Gastrocnemius medialis (tissue), 4 donors: ENCODE results near the gene CD2BP2. TPM values are rescaled to one million over a fixed set of nuclear protein-coding genes. Genes with fewer than 3 reads are reported as not detected.

Experiments
- ATAC-seq, 2 donors: fragments of 150-250 bp; one replicate each; pipeline ENCODE4 v1.9.1; 2016
- DNase-seq, 2 donors: peaks; one replicate each; pipeline ENCODE4 v3.0.0-alpha.2; 2019
- H3K27ac ChIP-seq, 4 donors: fragments of 200-600 bp; sonication (generic); 1 replicate in 1 of 4; 2 replicates in 3 of 4; pipeline ENCODE4 v1.5.1; 2016 to 2018; ENCODE audit warnings: mild to moderate bottlenecking in 2 of 4, moderate library complexity in 1 of 4
- H3K27me3 ChIP-seq, 3 donors: fragments of 200-600 bp; sonication (generic) in 2 of 3; 1 replicate in 1 of 3; 2 replicates in 2 of 3; pipeline versions ENCODE4 v1.5.1 to v1.6.0; 2016 to 2019; ENCODE audit warnings: mild to moderate bottlenecking in 1 of 3, moderate library complexity in 1 of 3
- H3K36me3 ChIP-seq, 2 donors: fragments of 200-600 bp; sonication (generic) in 1 of 2; one replicate each; pipeline ENCODE4 v1.5.1; 2017 to 2018
- H3K4me1 ChIP-seq, 2 donors: fragments of 200-600 bp; sonication (generic) in 1 of 2; one replicate each; pipeline ENCODE4 v1.5.1; 2016 to 2017; ENCODE audit warnings: mild to moderate bottlenecking in 2 of 2
- H3K4me3 ChIP-seq, 4 donors: fragments of 200-600 bp; sonication (generic) in 3 of 4; 1 replicate in 1 of 4; 2 replicates in 3 of 4; pipeline ENCODE4 v1.5.1; 2016 to 2019; ENCODE audit warnings: mild to moderate bottlenecking in 2 of 4
- H3K9me3 ChIP-seq, 3 donors: fragments of 200-600 bp; sonication (generic) in 2 of 3; 1 replicate in 1 of 3; 2 replicates in 2 of 3; pipeline ENCODE4 v1.5.1; 2016 to 2019
- CTCF ChIP-seq, 5 experiments: fragments of 450-650 bp in 3 of 5; fragments of 200-600 bp in 2 of 5; sonication (generic) in 2 of 5; IDR thresholded peaks in 4 of 5; conservative IDR thresholded peaks in 1 of 5; 1 replicate in 4 of 5; 2 replicates in 1 of 5; pipeline ENCODE4 v1.5.1; 2016 to 2019; ENCODE audit warnings: antibody characterized with exemption in 5 of 5, mild to moderate bottlenecking in 3 of 5, moderate library complexity in 3 of 5
- POLR2A ChIP-seq, 2 donors: fragments of 450-650 bp; IDR thresholded peaks; one replicate each; pipeline ENCODE4 v1.6.1; 2017; ENCODE audit warnings: antibody characterized with exemption in 2 of 2, mild to moderate bottlenecking in 2 of 2, moderate library complexity in 2 of 2
- in situ Hi-C, 4 donors: fragments of 200-750 bp; cut with MboI; loops; one replicate each; pipeline versions ENCODE4 v1.15.0 to v1.8.0; 2017; ENCODE audit warnings: low sequenced_read_pairs in 4 of 4
- intact Hi-C: fragments of 100-400 bp; cut with DNase I; formaldehyde crosslinking; loops from one replicate; pipeline ENCODE4 v1.15.1; 2023; ENCODE audit warnings: low total_unique reads
- total RNA-seq, 4 donors: library from RNA; depleted of rRNA; stranded (reverse); fragments of >200 nt; gene quantifications; one replicate each; pipeline versions ENCODE4 v1.1.0 to v1.2.3, GENCODE V29; 2016

CD2BP2 gene
- total RNA-seq, 4 donors from 2014 or later, result 33.4 to 53.8 (median 40.9) TPM

- DNase-seq (no peak), ATAC-seq (no peak)
- no peaks in the 10 kb centered on the region for H3K36me3 ChIP-seq
- peak overlapping the region in 2 of 4 donors; percentile 38 to 44 for H3K27ac ChIP-seq
- H3K4me3 ChIP-seq, result no peak overlapping the region
- intact Hi-C loops, result no loop called here
- TF ChIP-seq CTCF (IDR thresholded peaks at IDR 0.05 in 4 of 5, conservative IDR thresholded peaks at IDR 0.05 in 1 of 5) (no peak), POLR2A (IDR thresholded peaks at IDR 0.05) (no peak)
- peaks cover 14 to 23% of the 10 kb centered on the region in 2 donors for H3K4me1 ChIP-seq
- in situ Hi-C loops, result no loop called here
- no peaks in the 10 kb centered on the region for H3K27me3 ChIP-seq
- no peaks in the 10 kb centered on the region for H3K9me3 ChIP-seq
These were observed 26.4 kb upstream of the CD2BP2 start for GRCh38 chr16:30381291-30382041.

- Histone ChIP-seq H3K4me1 (peaks cover 14 to 29% of the 10 kb centered on the region in 2 donors), H3K36me3 (no peaks in the 10 kb centered on the region), H3K4me3 (no peak overlapping the region), H3K27me3 (no peaks in the 10 kb centered on the region), H3K27ac (peak overlapping the region in 2 of 4 donors; percentile 38 to 44), H3K9me3 (no peaks in the 10 kb centered on the region)
- in situ Hi-C loops (no loop called here), intact Hi-C loops (no loop called here)
- no peak for ATAC-seq
- no peak for TF ChIP-seq CTCF (IDR thresholded peaks at IDR 0.05 in 4 of 5, conservative IDR thresholded peaks at IDR 0.05 in 1 of 5)
- no peak for TF ChIP-seq POLR2A (IDR thresholded peaks at IDR 0.05)
- no peak for DNase-seq
These were observed 25.7 kb upstream of the CD2BP2 start for GRCh38 chr16:30380803-30381208.

- peak overlapping the region in 2 of 4 donors; percentile 38 to 44 for H3K27ac ChIP-seq
- in situ Hi-C loops (no loop called here), intact Hi-C loops (no loop called here)
- no peak overlapping the region for H3K4me3 ChIP-seq
- no peak for ATAC-seq
- no peaks in the 10 kb centered on the region for H3K9me3 ChIP-seq
- DNase-seq, result no peak
- H3K4me1 ChIP-seq, result peaks cover 14 to 35% of the 10 kb centered on the region in 2 donors
- no peaks in the 10 kb centered on the region for H3K27me3 ChIP-seq
- TF ChIP-seq CTCF (IDR thresholded peaks at IDR 0.05 in 4 of 5, conservative IDR thresholded peaks at IDR 0.05 in 1 of 5), result no peak
- no peak for TF ChIP-seq POLR2A (IDR thresholded peaks at IDR 0.05)
- H3K36me3 ChIP-seq, result no peaks in the 10 kb centered on the region
These were observed 25.1 kb upstream of the CD2BP2 start for GRCh38 chr16:30380072-30380802.

- intact Hi-C loops, result loop anchor here (2.0 to 10.0 kb wide), 3 partner anchors 28 to 284 kb away; partner anchors contain the start of genes TBX6, YPEL3 and ZNF771
- in situ Hi-C loops, result no loop called here
- H3K4me3 ChIP-seq, result peak overlapping the region; percentile 65 to 93 (median 70)
- H3K27ac ChIP-seq, result peak overlapping the region; percentile 95 to 100 (median 98)
- TF ChIP-seq POLR2A (IDR thresholded peaks at IDR 0.05) (no peak), CTCF (IDR thresholded peaks at IDR 0.05 in 4 of 5, conservative IDR thresholded peaks at IDR 0.05 in 1 of 5) (no peak)
- H3K27me3 ChIP-seq, result no peaks in the 10 kb centered on the region
- ATAC-seq (no peak), DNase-seq (no peak)
- H3K4me1 ChIP-seq, result peaks cover 14 to 45% of the 10 kb centered on the region in 2 donors
- no peaks in the 10 kb centered on the region for H3K9me3 ChIP-seq
- no peaks in the 10 kb centered on the region for H3K36me3 ChIP-seq
These were observed 24.2 kb upstream of the CD2BP2 start for GRCh38 chr16:30379158-30379783.
